Hepatocyte (in vitro differentiated cells): ENCODE results near the gene CAPZA2.

Experiments used
- CTCF ChIP-seq: fragments of 200-600 bp; sonication (generic); IDR thresholded peaks from 2 replicates; pipeline ENCODE4 v1.5.1; 2016; ENCODE audit warnings: antibody characterized with exemption, mild to moderate bottlenecking; ENCODE audit not compliant: poor library complexity
- EZH2 ChIP-seq: fragments of 200-600 bp; sonication (generic); IDR thresholded peaks from 2 replicates; pipeline ENCODE4 v1.6.1; 2016; ENCODE audit warnings: antibody characterized with exemption, mild to moderate bottlenecking, borderline replicate concordance

GRCh38 chr7:116897661-116898060, 35.3 kb downstream of the CAPZA2 start:
- TF ChIP-seq CTCF (no peak), EZH2 (no peak)
